Transverse colon (tissue), 3 donors: ENCODE measurements around the gene AGO1.

Experiments
- CTCF ChIP-seq, 5 experiments: fragments of 200-600 bp in 3 of 5; fragments of 450-650 bp in 2 of 5; sonication (generic) in 3 of 5; IDR thresholded peaks; 1 replicate in 2 of 5; 2 replicates in 3 of 5; pipeline ENCODE4 v1.5.1; 2016 to 2017; ENCODE audit warnings: antibody characterized with exemption in 5 of 5, inconsistent platforms in 3 of 5, mild to moderate bottlenecking in 2 of 5, moderate library complexity in 1 of 5
- EP300 ChIP-seq: sonication (generic); formaldehyde crosslinking; IDR thresholded peaks from one replicate; pipeline ENCODE4 v1.6.1; 2017; ENCODE audit warnings: antibody characterized with exemption, low read depth
- POLR2A ChIP-seq: fragments of 450-650 bp; IDR thresholded peaks from one replicate; pipeline ENCODE4 v1.6.1; 2016; ENCODE audit warnings: antibody characterized with exemption, mild to moderate bottlenecking, moderate library complexity

GRCh38 chr1:35932158-35932636 lies 49.2 kb downstream of the AGO1 start:
- TF ChIP-seq POLR2A (no peak), CTCF (IDR thresholded peaks at IDR 0.05) (no peak), EP300 (no peak)
